ENCODE data around the gene SNAP29. TPM values are rescaled to one million over a fixed set of nuclear protein-coding genes. Genes with fewer than 3 reads are reported as not detected.

SNAP29 gene
- total and polyA plus RNA-seq, 2 donors (not counting 3 experiments of a cell fraction or from before 2014, with no cell fraction given): 16.4 to 26.7 TPM

- H3K4me1 ChIP-seq (ENCODE audit: control insufficient read depth, extremely low read depth, insufficient read depth, low read length): no peaks in the 10 kb centered on the region
- H4K20me1 ChIP-seq (replicated peaks; ENCODE audit: control insufficient read depth, extremely low read depth, insufficient read depth, low read length): no peaks in the 10 kb centered on the region
- H3K4me3 ChIP-seq (replicated peaks in 1 of 3; ENCODE audit: insufficient read depth in 1 of 3, low read depth in 1 of 3, low read length in 3 of 3): no peak overlapping the region
- ChIA-PET POLR2A (no interaction called here), CTCF (no interaction called here)
- TF ChIP-seq GATA2 (IDR thresholded peaks at IDR 0.05; ENCODE audit: insufficient read depth, insufficient read length, low read depth, low read length) (no peak), JUN (IDR thresholded peaks at IDR 0.05; ENCODE audit: borderline replicate concordance, insufficient read depth, insufficient read length, low read depth) (no peak), EZH2 (IDR thresholded peaks at IDR 0.05; ENCODE audit: borderline replicate concordance, low read depth, low read length, severe bottlenecking) (no peak), MYC (IDR thresholded peaks at IDR 0.05; ENCODE audit: low read depth, low read length) (no peak), POLR2A (IDR thresholded peaks at IDR 0.05; ENCODE audit: low read depth, low read length) (no peak), FOS (IDR thresholded peaks at IDR 0.05; ENCODE audit: borderline replicate concordance, insufficient read depth, low read length) (no peak)
- TF ChIP-seq, protein P1, sequence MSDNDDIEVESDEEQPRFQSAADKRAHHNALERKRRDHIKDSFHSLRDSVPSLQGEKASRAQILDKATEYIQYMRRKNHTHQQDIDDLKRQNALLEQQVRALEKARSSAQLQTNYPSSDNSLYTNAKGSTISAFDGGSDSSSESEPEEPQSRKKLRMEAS (IDR thresholded peaks at IDR 0.05; ENCODE audit: insufficient read depth, insufficient read length): no peak
- H2AFZ ChIP-seq (ENCODE audit: low read depth, low read length): no peak overlapping the region
- no peak overlapping the region for H3K9ac ChIP-seq (replicated peaks; ENCODE audit: extremely low read depth, insufficient read depth, low read length)
- H3K9me3 ChIP-seq (replicated peaks; ENCODE audit: control insufficient read depth, insufficient read depth, low read length): no peaks in the 10 kb centered on the region
- FAIRE-seq (no peak), DNase-seq (ENCODE audit: low read depth, low spot score) (no peak)
- no peaks in the 10 kb centered on the region for H3K79me2 ChIP-seq (ENCODE audit: control insufficient read depth, insufficient read depth, low read length)
- no peaks in the 10 kb centered on the region for H3K9me1 ChIP-seq (replicated peaks; ENCODE audit: control insufficient read depth, extremely low read depth, insufficient read depth, low read length)
- dilution Hi-C loops (cut with MboI; ENCODE audit: extremely low pct_ligation_motif_present, low sequenced_read_pairs): no loop called here
- BruUV-seq (replicated peaks): no TSS peak
- no peak overlapping the region for H3K27ac ChIP-seq (ENCODE audit: insufficient read depth, low read depth, low read length)
- H3K4me2 ChIP-seq (ENCODE audit: insufficient read depth, low read length): no peak overlapping the region
- H3K27me3 ChIP-seq (ENCODE audit: control insufficient read depth in 2 of 2, insufficient read depth in 2 of 2, low read length in 2 of 2): no peaks in the 10 kb centered on the region
- H3K36me3 ChIP-seq (ENCODE audit: control insufficient read depth in 2 of 2, extremely low read depth in 1 of 2, insufficient read depth in 2 of 2, low read length in 2 of 2): peaks cover 4 to 13% of the 10 kb centered on the region in 2 experiments
- intact Hi-C loops (cut with micrococcal nuclease): no loop called here
These were observed 48.2 kb upstream of the SNAP29 start for GRCh38 chr22:20810645-20811044.

DNA sequence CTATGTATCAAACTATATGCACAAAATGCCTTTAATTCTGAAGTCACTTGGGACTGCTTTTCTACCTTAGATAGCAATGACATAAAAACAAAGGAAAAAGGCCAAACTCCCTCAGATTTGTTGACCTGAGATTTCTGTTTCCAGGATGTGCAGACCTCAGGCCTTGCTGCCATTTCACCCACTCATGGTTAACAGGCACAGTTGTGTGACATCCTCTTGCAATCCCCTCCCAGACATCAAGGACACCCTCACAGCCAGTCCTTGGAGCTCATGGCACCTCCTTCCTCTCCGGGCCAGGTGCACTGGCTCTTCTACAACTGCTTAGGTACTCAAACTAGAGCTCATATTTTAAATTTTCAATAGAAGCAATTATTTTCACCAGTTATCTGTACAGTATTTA lies 47.6 kb upstream of the SNAP29 start:
- TF ChIP-seq MYC (IDR thresholded peaks at IDR 0.05; ENCODE audit: low read depth, low read length): no peak
- TF ChIP-seq, protein P2, sequence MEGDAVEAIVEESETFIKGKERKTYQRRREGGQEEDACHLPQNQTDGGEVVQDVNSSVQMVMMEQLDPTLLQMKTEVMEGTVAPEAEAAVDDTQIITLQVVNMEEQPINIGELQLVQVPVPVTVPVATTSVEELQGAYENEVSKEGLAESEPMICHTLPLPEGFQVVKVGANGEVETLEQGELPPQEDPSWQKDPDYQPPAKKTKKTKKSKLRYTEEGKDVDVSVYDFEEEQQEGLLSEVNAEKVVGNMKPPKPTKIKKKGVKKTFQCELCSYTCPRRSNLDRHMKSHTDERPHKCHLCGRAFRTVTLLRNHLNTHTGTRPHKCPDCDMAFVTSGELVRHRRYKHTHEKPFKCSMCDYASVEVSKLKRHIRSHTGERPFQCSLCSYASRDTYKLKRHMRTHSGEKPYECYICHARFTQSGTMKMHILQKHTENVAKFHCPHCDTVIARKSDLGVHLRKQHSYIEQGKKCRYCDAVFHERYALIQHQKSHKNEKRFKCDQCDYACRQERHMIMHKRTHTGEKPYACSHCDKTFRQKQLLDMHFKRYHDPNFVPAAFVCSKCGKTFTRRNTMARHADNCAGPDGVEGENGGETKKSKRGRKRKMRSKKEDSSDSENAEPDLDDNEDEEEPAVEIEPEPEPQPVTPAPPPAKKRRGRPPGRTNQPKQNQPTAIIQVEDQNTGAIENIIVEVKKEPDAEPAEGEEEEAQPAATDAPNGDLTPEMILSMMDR (IDR thresholded peaks at IDR 0.05; ENCODE audit: extremely low read depth in 1 of 2, insufficient read depth in 1 of 2, low read depth in 1 of 2, low read length in 2 of 2): no peak
- TF ChIP-seq POLR2AphosphoS5 (IDR thresholded peaks at IDR 0.05; ENCODE audit: insufficient read depth, low read depth, low read length): no peak
- no peak for TF ChIP-seq EZH2 (IDR thresholded peaks at IDR 0.05; ENCODE audit: borderline replicate concordance, low read depth, low read length, severe bottlenecking)
- TF ChIP-seq JUN (IDR thresholded peaks at IDR 0.05; ENCODE audit: borderline replicate concordance, insufficient read depth, insufficient read length, low read depth): no peak
- TF ChIP-seq, protein P1 (IDR thresholded peaks at IDR 0.05; ENCODE audit: insufficient read depth, insufficient read length): no peak
- TF ChIP-seq FOS (IDR thresholded peaks at IDR 0.05; ENCODE audit: borderline replicate concordance, insufficient read depth, low read length): no peak
- no peak for TF ChIP-seq POLR2A (IDR thresholded peaks at IDR 0.05; ENCODE audit: low read depth, low read length)
- TF ChIP-seq GATA2 (IDR thresholded peaks at IDR 0.05; ENCODE audit: insufficient read depth, insufficient read length, low read depth, low read length): no peak
- Histone ChIP-seq H3K9me3 (replicated peaks; ENCODE audit: control insufficient read depth, insufficient read depth, low read length) (no peaks in the 10 kb centered on the region), H3K9me1 (replicated peaks; ENCODE audit: control insufficient read depth, extremely low read depth, insufficient read depth, low read length) (no peaks in the 10 kb centered on the region), H3K36me3 (ENCODE audit: control insufficient read depth in 2 of 2, extremely low read depth in 1 of 2, insufficient read depth in 2 of 2, low read length in 2 of 2) (peaks cover 4 to 13% of the 10 kb centered on the region in 2 experiments), H2AFZ (ENCODE audit: low read depth, low read length) (no peak overlapping the region), H3K79me2 (ENCODE audit: control insufficient read depth, insufficient read depth, low read length) (no peaks in the 10 kb centered on the region), H3K9ac (replicated peaks; ENCODE audit: extremely low read depth, insufficient read depth, low read length) (no peak overlapping the region), H3K4me1 (ENCODE audit: control insufficient read depth, extremely low read depth, insufficient read depth, low read length) (no peaks in the 10 kb centered on the region), H3K4me2 (ENCODE audit: insufficient read depth, low read length) (no peak overlapping the region), H3K4me3 (replicated peaks in 1 of 3; ENCODE audit: insufficient read depth in 1 of 3, low read depth in 1 of 3, low read length in 3 of 3) (no peak overlapping the region), H3K27ac (ENCODE audit: insufficient read depth, low read depth, low read length) (no peak overlapping the region), H4K20me1 (replicated peaks; ENCODE audit: control insufficient read depth, extremely low read depth, insufficient read depth, low read length) (no peaks in the 10 kb centered on the region), H3K27me3 (ENCODE audit: control insufficient read depth in 2 of 2, insufficient read depth in 2 of 2, low read length in 2 of 2) (no peaks in the 10 kb centered on the region)
- FAIRE-seq: no peak
- dilution Hi-C loops (cut with MboI; ENCODE audit: extremely low pct_ligation_motif_present, low sequenced_read_pairs): no loop called here
- intact Hi-C loops (cut with micrococcal nuclease): no loop called here
- no peak for DNase-seq (ENCODE audit: low read depth, low spot score)
- BruUV-seq (replicated peaks): no TSS peak
- POLR2A ChIA-PET: no interaction called here
- CTCF ChIA-PET: no interaction called here

Data from endothelial cell of umbilical vein (primary cell).